ENCODE data around the gene ADAMTS16.

Gene ADAMTS16

GRCh38 chr5:5289537-5289936 is 149.4 kb downstream of the ADAMTS16 start:
- H3K9me2 ChIP-seq (ENCODE audit: low read depth, low read length) = no peaks in the 10 kb centered on the region
- no peaks in the 10 kb centered on the region for H3F3A ChIP-seq (ENCODE audit: insufficient read depth, low read length)

GRCh38 chr5:5290674-5291334 is 150.7 kb downstream of the ADAMTS16 start:
- Histone ChIP-seq H3K4me2 (ENCODE audit: low read length) (no peak overlapping the region), H3K27ac (ENCODE audit: low read depth, low read length, poor library complexity, severe bottlenecking) (no peak overlapping the region), H3K4me1 (ENCODE audit: insufficient read depth, low read length, severe bottlenecking) (no peaks in the 10 kb centered on the region), H3K27me3 (ENCODE audit: insufficient read depth, low read length) (no peaks in the 10 kb centered on the region), H3K4me3 (ENCODE audit: low read depth, low read length, poor library complexity, severe bottlenecking) (no peak overlapping the region), H3K9me2 (ENCODE audit: low read depth, low read length) (no peaks in the 10 kb centered on the region), H3K79me2 (ENCODE audit: insufficient read depth, low read length) (no peaks in the 10 kb centered on the region), H3K9ac (ENCODE audit: low read length) (no peak overlapping the region), H3K36me3 (ENCODE audit: insufficient read depth, low read length) (no peaks in the 10 kb centered on the region), H3K9me3 (ENCODE audit: low read length) (no peaks in the 10 kb centered on the region), H2AFZ (ENCODE audit: low read length) (no peak overlapping the region), H4K20me1 (ENCODE audit: insufficient read depth, low read length) (no peaks in the 10 kb centered on the region), H3F3A (ENCODE audit: insufficient read depth, low read length) (no peaks in the 10 kb centered on the region)
- TF ChIP-seq CTCF (IDR thresholded peaks at IDR 0.05; ENCODE audit: low read length) = no peak
- TF ChIP-seq EZH2 (IDR thresholded peaks at IDR 0.05; ENCODE audit: borderline replicate concordance, low read length) = no peak

More at GRCh38 chr5:5289537-5289936, 149.4 kb downstream of the ADAMTS16 start:
- Histone ChIP-seq H3K79me2 (ENCODE audit: insufficient read depth, low read length) (no peaks in the 10 kb centered on the region), H4K20me1 (ENCODE audit: insufficient read depth, low read length) (no peaks in the 10 kb centered on the region), H3K4me2 (ENCODE audit: low read length) (no peak overlapping the region), H3K27me3 (ENCODE audit: insufficient read depth, low read length) (no peaks in the 10 kb centered on the region), H3K36me3 (ENCODE audit: insufficient read depth, low read length) (no peaks in the 10 kb centered on the region), H3K9ac (ENCODE audit: low read length) (no peak overlapping the region), H3K4me1 (ENCODE audit: insufficient read depth, low read length, severe bottlenecking) (no peaks in the 10 kb centered on the region), H3K9me3 (ENCODE audit: low read length) (no peaks in the 10 kb centered on the region), H3K27ac (ENCODE audit: low read depth, low read length, poor library complexity, severe bottlenecking) (no peak overlapping the region), H3K4me3 (ENCODE audit: low read depth, low read length, poor library complexity, severe bottlenecking) (no peak overlapping the region), H2AFZ (ENCODE audit: low read length) (no peak overlapping the region)
- TF ChIP-seq CTCF (IDR thresholded peaks at IDR 0.05; ENCODE audit: low read length) (no peak), EZH2 (IDR thresholded peaks at IDR 0.05; ENCODE audit: borderline replicate concordance, low read length) (no peak)

- H3K36me3 ChIP-seq (ENCODE audit: insufficient read depth, low read length) = no peaks in the 10 kb centered on the region
- no peak for TF ChIP-seq EZH2 (IDR thresholded peaks at IDR 0.05; ENCODE audit: borderline replicate concordance, low read length)
- TF ChIP-seq CTCF (IDR thresholded peaks at IDR 0.05; ENCODE audit: low read length) = no peak
- no peak overlapping the region for H3K27ac ChIP-seq (ENCODE audit: low read depth, low read length, poor library complexity, severe bottlenecking)
- H3K4me3 ChIP-seq (ENCODE audit: low read depth, low read length, poor library complexity, severe bottlenecking) = no peak overlapping the region
- no peaks in the 10 kb centered on the region for H3K9me2 ChIP-seq (ENCODE audit: low read depth, low read length)
- no peak overlapping the region for H2AFZ ChIP-seq (ENCODE audit: low read length)
- no peaks in the 10 kb centered on the region for H3K27me3 ChIP-seq (ENCODE audit: insufficient read depth, low read length)
- H3K79me2 ChIP-seq (ENCODE audit: insufficient read depth, low read length) = no peaks in the 10 kb centered on the region
- no peaks in the 10 kb centered on the region for H4K20me1 ChIP-seq (ENCODE audit: insufficient read depth, low read length)
- no peaks in the 10 kb centered on the region for H3K4me1 ChIP-seq (ENCODE audit: insufficient read depth, low read length, severe bottlenecking)
- no peaks in the 10 kb centered on the region for H3K9me3 ChIP-seq (ENCODE audit: low read length)
- no peak overlapping the region for H3K9ac ChIP-seq (ENCODE audit: low read length)
- H3K4me2 ChIP-seq (ENCODE audit: low read length) = no peak overlapping the region
- no peaks in the 10 kb centered on the region for H3F3A ChIP-seq (ENCODE audit: insufficient read depth, low read length)
Measured at GRCh38 chr5:5291357-5291756, 151.2 kb downstream of the ADAMTS16 start.
